HUDEP-2 (cell line): ENCODE results near the gene TMEM203.
A peak's percentile ranks its signal among the peaks of the same experiment; 100 is the strongest.

Experiments used
- DNase-seq, 76 experiments: peaks; one replicate each; lab custom pipeline; 2025; ENCODE audit not compliant: unreplicated experiment in 76 of 76; lab: John Stamatoyannopoulos, UW

TMEM203 gene

GRCh38 chr9:137219757-137220316 lies 14.4 kb upstream of the TMEM203 start:
- DNase-seq = no peak

GRCh38 chr9:137218754-137219271 lies 13.4 kb upstream of the TMEM203 start:
- peak in 69 of 76 experiments; percentile 11 to 85 (median 61) for DNase-seq

DNA sequence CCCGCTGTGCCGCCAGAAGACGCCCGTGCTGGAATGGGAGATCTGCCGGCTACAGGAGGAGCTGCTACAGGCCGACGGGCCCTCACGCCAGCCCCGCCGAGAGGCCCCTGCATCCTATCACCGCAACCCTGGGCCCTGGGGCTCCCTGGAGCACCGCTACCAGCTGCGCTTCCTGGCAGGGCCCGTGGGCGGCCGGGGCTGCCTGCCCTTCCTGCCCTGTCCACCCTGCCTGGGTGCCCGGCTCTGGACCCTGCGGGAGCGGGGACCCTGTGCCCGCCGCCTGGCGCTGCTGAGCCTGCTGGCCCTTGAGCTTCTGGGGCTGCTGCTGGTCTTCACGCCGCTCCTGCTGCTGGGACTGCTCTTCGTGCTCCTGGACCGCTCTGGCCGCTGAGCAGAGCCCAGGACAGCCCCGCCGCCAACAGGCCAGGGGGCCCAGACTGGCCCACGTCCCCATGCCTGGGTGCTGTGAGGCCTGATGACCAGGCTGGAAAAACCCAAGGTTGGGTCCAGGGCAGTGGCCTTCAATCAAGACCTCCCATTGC lies 12.8 kb upstream of the TMEM203 start:
- no peak for DNase-seq

GRCh38 chr9:137217276-137218211 lies 12.1 kb upstream of the TMEM203 start:
- DNase-seq = peak in 13 of 76 experiments; percentile 16 to 56 (median 26)

DNA sequence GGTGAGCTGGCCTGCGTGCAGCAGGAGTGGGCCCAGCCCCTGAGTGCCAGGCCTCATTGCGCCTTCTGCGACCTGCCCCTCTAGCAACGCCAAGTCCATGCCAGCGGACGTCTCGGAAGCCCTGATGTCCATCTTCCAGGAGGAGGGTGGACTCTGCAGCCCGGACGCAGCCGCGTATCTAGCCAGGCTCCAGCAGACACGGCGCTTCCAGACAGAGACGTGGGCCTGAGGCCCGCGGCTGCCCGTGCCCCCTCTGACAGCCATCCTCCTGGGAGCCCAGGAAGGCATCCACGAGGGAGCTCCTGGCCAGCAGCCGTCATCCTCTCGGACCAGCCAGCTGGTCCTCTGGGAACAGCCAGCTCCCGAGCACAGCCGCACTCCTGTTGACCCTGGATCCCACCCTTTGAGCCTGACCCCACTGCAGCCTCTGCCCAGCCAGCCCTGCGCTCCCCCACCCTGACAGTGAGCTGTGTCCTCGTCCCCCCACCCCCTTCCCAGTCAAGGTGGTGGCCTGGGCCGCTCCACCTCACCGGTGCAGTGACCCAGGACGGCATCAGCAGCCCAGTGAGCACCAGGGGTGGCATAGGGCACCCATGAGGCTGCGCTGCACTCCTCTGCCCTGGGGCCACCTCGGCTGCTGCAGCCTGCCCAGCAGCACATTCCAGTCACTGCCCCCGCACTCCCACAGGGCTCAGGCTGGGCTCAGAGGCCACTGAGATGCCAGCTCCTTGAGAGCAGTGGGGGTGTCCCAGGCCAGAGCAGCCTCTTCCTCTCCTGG lies 10.9 kb upstream of the TMEM203 start:
- DNase-seq = no peak

DNA sequence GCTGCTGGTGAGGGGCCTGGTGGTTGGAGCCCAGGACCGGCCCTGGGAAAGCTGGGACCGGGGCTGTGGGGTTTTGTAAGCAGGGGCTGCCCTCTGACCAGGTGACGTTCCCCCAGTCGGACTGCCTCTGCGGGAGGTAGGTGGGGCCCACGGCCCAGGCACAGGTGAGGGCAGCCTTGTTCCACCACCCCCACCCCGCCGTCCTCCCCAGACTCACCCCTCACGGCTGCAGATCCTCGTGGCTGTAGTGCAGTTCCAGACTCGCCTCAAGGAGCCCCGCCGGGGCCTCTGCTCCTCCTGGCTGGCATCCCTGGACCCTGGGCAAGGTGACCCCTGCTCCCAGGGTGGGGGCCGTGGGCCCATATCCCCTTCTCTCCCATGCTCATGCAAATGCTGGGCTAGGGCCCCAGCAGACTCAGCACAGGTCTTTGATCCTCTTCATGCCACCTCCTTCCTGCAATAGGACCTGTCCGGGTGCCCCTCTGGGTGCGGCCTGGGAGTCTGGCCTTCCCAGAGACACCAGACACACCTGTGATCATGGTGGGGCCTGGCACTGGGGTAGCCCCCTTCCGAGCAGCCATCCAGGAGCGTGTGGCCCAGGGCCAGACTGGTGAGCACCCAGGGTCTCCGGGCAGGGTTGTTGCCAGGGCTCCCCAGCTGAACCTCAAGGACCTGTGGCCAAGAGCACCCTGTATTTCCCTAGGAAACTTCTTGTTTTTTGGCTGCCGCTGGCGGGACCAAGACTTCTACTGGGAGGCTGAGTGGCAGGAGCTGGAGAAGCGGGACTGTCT lies 9.9 kb upstream of the TMEM203 start:
- DNase-seq = no peak

GRCh38 chr9:137214620-137215019 lies 9.2 kb upstream of the TMEM203 start:
- DNase-seq = no peak

DNA sequence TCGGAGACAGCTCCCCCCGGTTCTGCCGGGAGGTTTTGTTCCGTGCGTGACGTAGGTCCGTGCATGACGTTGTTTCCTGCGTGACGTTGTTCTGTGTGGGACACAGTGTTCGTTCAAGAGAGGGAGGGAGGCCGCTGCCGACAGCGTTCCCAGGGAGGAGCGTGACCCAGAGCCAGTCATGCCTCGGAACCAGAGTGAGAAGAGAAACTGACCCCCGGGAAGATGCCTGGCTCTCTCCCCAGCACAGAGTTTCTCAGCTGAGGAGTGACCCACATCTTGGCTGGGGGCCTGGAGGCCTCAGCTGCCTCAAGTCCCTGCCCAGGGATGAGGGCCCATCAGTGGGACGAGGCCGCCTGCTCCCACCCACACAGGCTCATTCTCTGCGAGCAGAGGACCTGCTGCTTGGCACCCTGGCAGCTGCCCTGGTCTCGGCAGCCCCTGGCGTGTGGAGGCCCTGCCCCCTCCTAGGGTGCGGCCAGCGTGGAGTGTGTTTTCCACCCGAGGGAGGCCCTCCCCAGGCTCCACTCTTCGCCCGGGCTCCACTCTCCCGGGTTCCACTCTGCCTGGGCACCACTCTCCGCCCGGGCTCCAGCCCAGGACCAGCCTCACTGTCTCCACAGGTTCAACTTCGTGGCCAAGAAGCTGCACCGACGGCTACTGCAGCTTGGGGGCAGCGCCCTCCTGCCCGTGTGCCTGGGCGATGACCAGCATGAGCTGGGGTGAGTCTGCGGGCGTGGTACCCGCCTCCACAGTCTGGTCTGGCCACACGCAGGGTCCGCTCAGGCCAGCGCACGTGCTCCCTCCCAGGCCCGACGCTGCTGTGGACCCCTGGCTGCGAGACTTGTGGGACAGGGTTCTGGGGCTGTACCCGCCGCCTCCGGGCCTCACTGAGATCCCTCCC lies 8.0 kb upstream of the TMEM203 start:
- DNase-seq = peak in 13 of 76 experiments; percentile 3 to 25 (median 16)

- no peak for DNase-seq
These were observed 7.1 kb upstream of the TMEM203 start for GRCh38 chr9:137212520-137212919.

DNA sequence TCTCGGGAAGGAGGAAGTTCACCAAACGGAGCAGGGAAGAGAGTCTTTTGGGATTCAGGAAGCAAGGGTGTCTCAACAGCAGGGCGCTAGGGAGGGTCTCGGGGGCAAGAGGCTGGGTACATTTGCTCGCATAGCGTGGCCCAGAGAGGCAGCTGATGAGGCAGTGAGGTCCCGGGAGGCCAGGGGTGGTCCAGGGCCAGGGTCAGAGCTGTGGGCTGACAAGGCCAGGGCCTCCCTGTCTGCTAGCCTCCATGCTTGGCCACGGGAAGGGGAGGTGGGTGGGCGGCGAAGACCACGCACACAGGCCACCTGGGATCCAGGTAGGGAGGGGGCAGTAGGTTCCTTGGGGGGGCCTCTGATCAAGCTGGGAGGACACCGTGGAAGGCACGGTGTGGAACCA lies 6.1 kb upstream of the TMEM203 start:
- DNase-seq = no peak

- peak in 50 of 76 experiments; percentile 6 to 70 (median 42) for DNase-seq
These were observed 1.2 kb upstream of the TMEM203 start for GRCh38 chr9:137206602-137207001.

DNA sequence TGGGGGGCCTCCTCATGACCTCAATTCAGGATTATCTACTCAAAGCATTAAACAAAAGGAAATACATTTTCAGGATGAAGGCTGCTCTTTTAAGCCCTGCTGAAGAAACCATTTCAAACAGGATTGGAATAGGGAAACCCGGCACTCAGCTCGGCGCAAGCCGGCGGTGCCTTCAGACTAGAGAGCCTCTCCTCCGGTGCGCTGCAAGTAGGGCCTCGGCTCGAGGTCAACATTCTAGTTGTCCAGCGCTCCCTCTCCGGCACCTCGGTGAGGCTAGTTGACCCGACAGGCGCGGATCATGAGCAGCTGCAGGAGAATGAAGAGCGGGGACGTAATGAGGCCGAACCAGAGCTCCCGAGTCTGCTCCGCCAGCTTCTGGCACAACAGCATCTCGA lies 720 bp downstream of the TMEM203 start:
- DNase-seq = no peak

- DNase-seq = peak in 8 of 76 experiments; percentile 7 to 26 (median 14)
These were observed 2.5 kb downstream of the TMEM203 start for GRCh38 chr9:137202966-137203365.

DNA sequence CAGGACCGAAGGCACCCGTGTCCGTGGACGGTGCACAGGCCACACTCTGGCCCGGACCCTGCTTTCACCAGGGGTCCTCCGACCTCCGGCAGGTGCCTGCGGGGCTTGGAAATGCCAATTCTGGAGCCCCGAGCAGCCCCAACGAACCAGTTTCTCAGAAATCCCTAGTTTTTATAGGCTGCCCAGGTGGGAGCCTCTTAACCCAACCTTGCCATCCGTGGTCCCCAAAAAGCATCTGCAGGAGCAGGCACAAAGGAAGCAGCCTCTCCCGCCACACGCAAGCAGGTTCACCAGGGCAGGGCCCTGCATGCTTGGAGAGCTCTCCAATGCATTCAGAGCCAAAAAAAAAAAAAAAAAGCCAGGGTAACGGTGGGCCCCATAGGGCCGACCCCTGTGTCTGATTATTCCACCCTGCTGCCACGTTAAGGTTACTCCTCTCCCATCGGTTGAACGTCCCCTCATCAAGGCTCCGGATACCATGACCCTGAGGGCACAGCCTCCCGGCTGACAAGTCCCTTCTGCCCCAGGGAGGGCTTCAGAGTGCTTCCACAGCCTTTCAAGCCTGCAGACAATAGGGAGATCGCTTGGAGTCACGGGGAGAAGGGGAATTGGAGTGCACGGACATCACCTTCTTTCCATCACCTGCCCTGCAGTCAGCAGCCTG lies 4.1 kb downstream of the TMEM203 start:
- no peak for DNase-seq

DNA sequence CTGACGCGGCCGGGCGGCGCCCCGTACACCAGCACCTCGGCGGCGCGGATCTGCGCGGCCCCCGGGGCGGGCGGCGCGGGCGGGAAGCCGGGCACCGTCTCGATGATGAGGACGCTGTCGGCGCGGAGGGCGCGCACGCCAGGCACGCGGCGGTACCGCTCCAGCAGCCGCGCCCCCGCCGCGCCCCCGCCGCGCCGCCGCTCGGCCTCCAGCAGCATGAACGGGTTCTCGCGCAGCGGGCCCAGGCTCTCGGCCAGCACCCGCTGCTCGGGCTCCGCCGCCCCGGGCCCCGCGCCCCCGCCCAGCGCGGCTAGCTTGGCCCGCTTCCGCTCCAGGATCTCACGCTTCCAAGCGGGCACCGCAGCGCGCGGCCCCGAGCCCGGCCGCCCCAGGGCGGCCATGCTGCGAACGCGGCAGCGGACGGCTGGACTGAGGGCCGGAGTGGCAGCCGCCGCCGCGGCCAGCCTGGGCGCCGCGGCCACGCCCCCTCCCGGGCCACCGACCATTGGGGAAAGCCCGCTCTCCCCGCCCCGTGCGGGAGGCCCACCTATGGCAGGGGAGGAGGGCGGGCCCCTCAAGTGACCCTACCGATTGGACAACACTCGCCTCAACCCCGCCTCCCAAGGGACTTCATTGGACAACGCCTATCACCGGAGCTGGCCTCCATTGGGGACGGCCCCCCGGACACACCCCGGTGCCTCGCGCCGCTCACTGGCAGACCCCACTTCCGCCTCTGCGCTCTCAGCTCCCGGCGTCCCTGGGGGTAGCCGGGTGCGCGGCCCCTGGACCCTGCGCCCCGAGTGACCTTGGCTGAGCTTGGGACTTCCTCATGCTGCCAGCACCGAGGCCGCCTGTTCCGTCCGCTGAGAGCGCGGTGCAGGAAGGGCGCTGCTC lies 4.9 kb downstream of the TMEM203 start, which contains the start of gene TPRN:
Gene TPRN, minus strand, starts transcription at position 431 of the 894 bp plus-strand sequence. Its CDS starts 30 bp downstream, at position 401.
- peak in 75 of 76 experiments; percentile 33 to 99 (median 98) for DNase-seq

- DNase-seq = no peak
These were observed 5.9 kb downstream of the TMEM203 start for GRCh38 chr9:137199411-137200121.

DNA sequence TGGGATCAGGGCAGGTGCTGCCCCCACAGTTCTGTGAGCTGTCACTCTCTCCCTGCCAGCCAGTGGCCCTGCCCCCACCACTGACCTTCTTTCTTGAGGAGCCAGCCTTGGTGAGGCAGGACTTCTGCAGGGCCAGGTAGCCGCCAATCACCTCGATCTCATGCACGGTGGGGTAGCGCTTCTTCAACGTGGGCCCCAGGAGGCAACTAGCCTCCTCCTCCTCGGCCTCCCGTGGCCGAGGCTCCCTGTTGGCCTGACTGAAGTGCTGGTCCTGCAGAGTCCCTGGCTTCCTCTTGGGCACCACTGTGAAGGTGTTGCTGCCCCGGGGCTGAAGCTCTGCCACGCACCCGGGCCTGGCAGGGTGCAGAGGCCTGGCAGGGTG lies 6.6 kb downstream of the TMEM203 start:
- DNase-seq = no peak
